AG04449 (cell line): ENCODE results near the gene ACSL4.

Experiments used
- CTCF ChIA-PET: fragments of 350-600 bp; formaldehyde crosslinking; extraction: SDS; loops from one replicate; lab custom pipeline; 2021; ENCODE audit warnings: antibody characterized with exemption; lab: Yijun Ruan, JAX
- POLR2A ChIA-PET: fragments of 400-600, 350-600 bp; formaldehyde crosslinking; extraction: SDS; loops from one replicate; lab custom pipeline; 2020; ENCODE audit warnings: antibody characterized with exemption, inconsistent platforms; lab: Yijun Ruan, JAX
- DNase-seq: peaks from one replicate; pipeline ENCODE4 v3.0.0-alpha.2; 2010; ENCODE audit warnings: low read depth, low spot score
- H3K4me3 ChIP-seq: 2 replicates; pipeline ENCODE4 v1.5.1; 2011; ENCODE audit warnings: low read depth, mild to moderate bottlenecking, control low read depth, low read length
- CTCF ChIP-seq: IDR thresholded peaks from one replicate; pipeline ENCODE4 v1.5.1; 2011; ENCODE audit warnings: mild to moderate bottlenecking, moderate library complexity, low read length, control low read depth, inconsistent platforms; ENCODE audit not compliant: insufficient read depth; ENCODE audit errors: missing control alignments

The ACSL4 gene

GRCh38 chrX:109719264-109719663 lies 13.8 kb downstream of the ACSL4 start:
- TF ChIP-seq CTCF: no peak
- CTCF ChIA-PET: interaction anchor here (1.4 to 3.5 kb wide), 3 partner anchors 138 to 172 kb away, joined by 3 to 22 read pairs (median 8); no protein-coding TSS in a partner anchor
- POLR2A ChIA-PET: interaction anchor here (0.6 kb wide), 1 partner anchor 10 kb away, joined by 3 read pairs; no protein-coding TSS in a partner anchor
- H3K4me3 ChIP-seq: no peak overlapping the region
- DNase-seq: no peak

DNA sequence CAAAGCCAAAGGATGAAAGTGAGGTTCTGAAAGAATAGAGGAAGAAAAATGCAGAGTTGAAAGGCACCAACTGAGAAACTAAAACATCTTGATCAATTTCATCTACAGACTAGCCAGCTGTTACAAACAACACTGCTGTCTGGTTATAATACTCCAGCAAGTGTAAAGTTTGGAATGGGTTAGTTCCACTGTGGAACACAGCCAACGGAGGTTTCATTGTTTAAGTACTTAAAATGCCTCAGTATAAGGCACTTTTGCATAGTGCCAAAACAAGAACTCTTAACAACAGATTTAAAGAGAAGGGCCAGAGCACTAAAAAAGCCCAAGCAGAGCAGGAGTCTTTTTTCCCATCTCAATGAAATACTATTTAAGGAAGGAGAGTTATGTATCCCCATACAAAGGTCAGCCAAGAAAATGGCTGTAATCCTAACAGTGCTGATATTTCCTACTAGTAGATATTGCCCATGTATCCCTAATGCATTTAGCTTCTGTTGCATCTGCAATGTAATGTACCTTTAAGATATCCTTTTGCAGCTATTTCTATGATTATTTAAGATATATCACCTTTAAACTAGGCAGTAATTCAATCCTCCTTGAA lies 16.5 kb downstream of the ACSL4 start:
- ChIA-PET POLR2A (no interaction called here), CTCF (interaction anchor here (1.9 kb wide), 1 partner anchor 140 kb away, joined by 6 read pairs; no protein-coding TSS in a partner anchor)
- no peak for TF ChIP-seq CTCF
- DNase-seq: no peak
- H3K4me3 ChIP-seq: no peak overlapping the region

- TF ChIP-seq CTCF: no peak
- peak; percentile 51 for DNase-seq
- no peak overlapping the region for H3K4me3 ChIP-seq
- CTCF ChIA-PET: interaction anchor here (1.3 to 8.3 kb wide), 7 partner anchors 17 to 175 kb away, joined by 3 to 219 read pairs (median 14); no protein-coding TSS in a partner anchor
- POLR2A ChIA-PET: interaction anchor here (0.6 to 1.0 kb wide), 2 partner anchors 126 to 241 kb away, joined by 3 to 5 read pairs; no protein-coding TSS in a partner anchor
Measured at GRCh38 chrX:109714340-109714958, 18.6 kb downstream of the ACSL4 start.

- CTCF ChIA-PET: interaction anchor here (0.9 to 8.3 kb wide), 5 partner anchors 12 to 179 kb away, joined by 3 to 219 read pairs (median 64); no protein-coding TSS in a partner anchor
- DNase-seq: no peak
Measured at GRCh38 chrX:109710181-109710580, 22.9 kb downstream of the ACSL4 start.

DNA sequence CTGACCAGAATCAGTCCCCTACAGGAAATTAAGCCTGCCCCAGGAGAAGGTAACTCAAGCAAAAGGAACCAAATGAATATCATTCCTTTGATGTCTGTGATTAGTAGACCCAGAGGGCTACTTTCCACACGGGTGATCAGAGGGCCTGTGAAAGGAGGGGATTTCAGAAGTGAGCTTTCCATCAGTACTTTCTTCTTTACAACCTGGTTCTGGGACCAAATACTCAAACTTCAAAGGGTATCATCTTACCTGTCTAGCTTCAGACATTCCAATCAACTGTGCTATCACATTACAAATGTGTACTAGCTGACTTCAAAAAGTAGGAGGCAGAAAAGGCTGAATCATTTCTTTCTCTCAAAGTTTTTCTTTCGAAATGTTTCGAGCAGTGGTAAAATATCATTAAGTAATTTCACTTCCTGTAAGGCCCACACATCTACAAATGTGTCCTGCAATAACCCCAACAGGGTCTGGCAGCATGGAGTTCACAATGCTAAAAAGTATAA lies 23.9 kb downstream of the ACSL4 start:
- no peak for DNase-seq
- no peak for TF ChIP-seq CTCF
- H3K4me3 ChIP-seq: no peak overlapping the region
- CTCF ChIA-PET: interaction anchor here (0.9 to 8.3 kb wide), 6 partner anchors 11 to 224 kb away, joined by 3 to 219 read pairs (median 4); no protein-coding TSS in a partner anchor
- POLR2A ChIA-PET: interaction anchor here (0.8 kb wide), 1 partner anchor 10 kb away, joined by 3 read pairs; no protein-coding TSS in a partner anchor

More at GRCh38 chrX:109710181-109710580, 22.9 kb downstream of the ACSL4 start:
- no peak overlapping the region for H3K4me3 ChIP-seq
- POLR2A ChIA-PET: no interaction called here
- no peak for TF ChIP-seq CTCF

- H3K4me3 ChIP-seq: no peak overlapping the region
- POLR2A ChIA-PET: no interaction called here
- no peak for TF ChIP-seq CTCF
- no peak for DNase-seq
- CTCF ChIA-PET: interaction anchor here (8.3 kb wide), 1 partner anchor 182 kb away, joined by 219 read pairs; no protein-coding TSS in a partner anchor
Measured at GRCh38 chrX:109707720-109708119, 25.3 kb downstream of the ACSL4 start.
